Stimulated activated CD4-positive, alpha-beta T cell treated with anti-CD3 and anti-CD28 coated beads, Interleukin-2, amount 100 ng/mL, for 4 hours (primary cell): ENCODE measurements around the gene GDPD4.

Experiments
- DNase-seq: peaks from one replicate; pipeline ENCODE4 v3.0.0-alpha.2; 2020; ENCODE audit warnings: low read depth

GDPD4 gene

DNA sequence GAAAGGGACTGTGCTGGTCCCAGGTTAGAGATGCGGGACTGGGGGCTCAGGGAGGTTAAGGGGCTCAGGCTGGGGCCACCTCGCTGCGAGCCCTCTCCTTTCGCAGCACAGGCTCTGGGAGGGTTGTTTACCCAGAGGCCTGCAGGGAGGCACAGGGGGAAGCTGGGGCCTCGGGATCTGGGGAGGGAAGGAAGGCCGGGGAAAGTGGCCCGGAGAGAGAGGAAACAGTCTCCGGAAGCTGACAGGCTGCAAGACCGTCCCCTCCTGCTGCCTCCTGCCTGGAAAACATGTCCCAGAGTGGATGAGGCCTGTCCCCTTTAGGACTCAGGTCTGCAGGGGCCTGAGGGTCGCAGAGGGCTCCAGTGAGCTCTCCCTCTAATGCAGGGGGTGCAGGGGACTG is 128.0 kb downstream of the GDPD4 start:
- DNase-seq: no peak

DNA sequence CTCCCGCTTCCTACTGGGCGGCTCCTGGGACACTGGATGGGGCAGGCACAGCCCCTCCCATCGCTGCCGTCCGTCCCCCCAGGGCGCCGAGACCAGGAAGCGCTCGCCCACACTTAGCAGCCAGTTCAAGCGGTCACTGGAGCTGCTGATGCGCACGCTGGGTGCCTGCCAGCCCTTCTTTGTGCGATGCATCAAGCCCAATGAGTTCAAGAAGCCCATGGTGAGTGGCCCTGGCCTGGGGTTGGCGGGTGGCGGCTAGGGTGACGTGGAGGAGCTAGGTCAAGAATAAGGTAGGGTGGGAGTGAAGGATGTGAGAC is 128.9 kb downstream of the GDPD4 start:
- no peak for DNase-seq

DNA sequence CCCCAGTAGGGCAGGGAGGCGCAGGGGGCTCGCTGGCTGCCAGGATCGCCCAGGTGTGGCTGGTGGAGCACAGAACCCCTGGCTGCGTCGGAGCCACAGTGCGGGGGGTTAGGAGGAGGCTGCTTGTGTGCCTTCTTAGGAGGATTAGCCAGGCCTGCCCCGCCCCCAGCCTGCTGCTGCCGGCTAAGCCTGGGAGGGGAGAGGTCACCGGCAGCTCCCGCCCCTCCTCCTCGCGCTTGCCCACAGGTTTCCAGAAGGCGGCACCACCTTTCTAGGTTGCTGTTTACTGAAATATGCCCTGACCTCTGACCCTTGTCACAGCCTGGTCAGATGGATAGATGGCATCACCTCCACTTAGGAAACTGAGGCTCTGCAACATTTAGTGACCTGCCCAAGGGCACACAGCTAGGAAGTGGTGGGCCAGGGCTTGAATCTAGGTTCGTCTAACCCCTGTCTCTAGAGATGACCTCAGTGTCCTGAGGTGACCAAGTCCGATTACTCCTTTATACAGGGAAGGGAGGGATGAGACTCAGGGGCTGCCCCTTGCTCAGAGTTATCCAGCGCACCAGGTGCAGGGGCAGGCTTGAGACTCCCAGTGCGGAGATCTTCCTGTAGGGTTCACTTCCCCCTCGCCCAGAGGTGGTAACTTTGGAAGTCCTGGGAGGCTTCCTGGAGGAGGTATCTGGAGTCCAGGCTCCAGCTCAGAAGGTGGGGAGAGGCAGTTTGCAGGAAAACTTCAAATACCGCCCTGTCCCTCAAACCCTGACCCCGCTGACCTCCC is 129.4 kb downstream of the GDPD4 start:
- no peak for DNase-seq

DNA sequence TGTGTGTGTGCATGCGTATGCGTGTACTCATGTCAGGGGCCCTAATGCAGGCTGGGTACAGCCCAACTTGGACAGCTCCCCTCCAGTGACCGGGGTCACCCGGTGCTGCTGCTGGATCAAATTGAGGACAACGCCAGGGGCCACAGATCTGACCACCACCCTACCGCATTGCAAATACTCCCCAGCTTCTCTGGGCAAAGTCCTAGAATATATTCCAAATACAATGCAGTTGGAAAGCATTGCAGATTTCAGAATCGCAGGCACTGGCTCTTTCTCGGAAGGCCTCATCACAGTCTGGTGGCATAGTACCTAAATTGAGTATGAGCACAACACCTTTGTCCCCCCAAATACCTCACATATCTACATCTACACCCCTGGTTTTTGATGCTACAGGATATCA is 130.2 kb downstream of the GDPD4 start:
- DNase-seq: no peak

GRCh38 chr11:77170107-77170506 is 131.4 kb downstream of the GDPD4 start:
- no peak for DNase-seq

DNA sequence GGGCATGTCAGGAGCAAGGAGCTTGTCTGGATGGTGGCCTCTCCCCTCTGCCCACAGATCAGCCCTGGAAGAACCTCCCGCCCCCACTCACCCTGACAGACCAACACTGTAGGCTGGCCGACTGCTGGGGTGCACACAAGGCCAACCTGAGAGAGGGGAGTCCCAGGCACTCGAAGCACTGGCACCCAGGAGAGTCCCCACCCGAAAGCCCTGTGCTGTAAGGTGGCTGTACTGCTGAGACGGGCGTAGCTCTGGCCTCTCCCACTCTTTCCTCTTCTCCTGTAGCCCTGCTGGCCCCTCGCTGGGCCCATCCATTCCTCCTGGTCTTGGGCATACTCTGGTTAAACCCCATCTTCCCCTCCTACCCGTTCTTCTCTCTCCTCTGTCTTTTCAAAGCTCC is 133.7 kb downstream of the GDPD4 start:
- DNase-seq: no peak

GRCh38 chr11:77167111-77167626 is 134.3 kb downstream of the GDPD4 start:
- DNase-seq: no peak
